Renal pelvis (tissue), 4 donors: ENCODE measurements around the gene ZDHHC16. TPM values are rescaled to one million over a fixed set of nuclear protein-coding genes. Genes with fewer than 3 reads are reported as not detected.

Source experiments
- DNase-seq: peaks from one replicate; pipeline ENCODE4 v3.0.0-alpha.2; 2013
- polyA plus RNA-seq, 3 donors: library from polyadenylated mRNA; unstranded; fragments of 120-200 nt; gene quantifications; one replicate each; pipeline ENCODE4 v1.2.1, GENCODE V29; 2013; ENCODE audit not compliant: insufficient read length in 3 of 3

ZDHHC16 gene
- polyA plus RNA-seq, 3 donors: 40.5 to 43.1 (median 40.7) TPM

- no peak for DNase-seq
These were observed 19.0 kb upstream of the ZDHHC16 start for GRCh38 chr10:97426776-97427570.

GRCh38 chr10:97427571-97428179 lies 18.3 kb upstream of the ZDHHC16 start:
- DNase-seq: no peak

DNA sequence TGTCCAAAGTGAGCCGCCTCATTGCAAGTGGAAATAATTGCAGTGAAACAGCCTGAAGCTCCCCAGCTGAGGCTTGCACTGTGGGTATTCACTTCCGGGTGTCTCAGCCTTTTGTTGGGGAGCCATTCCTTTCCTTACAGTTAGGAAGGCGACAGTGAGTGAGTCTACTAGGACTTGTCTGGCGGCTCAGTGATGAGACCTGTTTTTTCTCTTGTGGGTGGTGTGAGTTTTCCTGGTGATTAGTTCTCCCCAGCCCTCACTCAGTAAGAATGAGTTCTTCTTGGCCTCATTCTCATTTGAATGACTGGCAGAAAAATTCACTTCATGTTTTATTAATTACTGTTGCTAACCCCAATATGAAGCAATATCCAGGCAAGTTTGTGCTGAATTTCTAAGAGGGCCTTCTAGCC lies 17.4 kb upstream of the ZDHHC16 start:
- no peak for DNase-seq

- DNase-seq: no peak
These were observed 11.9 kb upstream of the ZDHHC16 start for GRCh38 chr10:97434055-97434454.

DNA sequence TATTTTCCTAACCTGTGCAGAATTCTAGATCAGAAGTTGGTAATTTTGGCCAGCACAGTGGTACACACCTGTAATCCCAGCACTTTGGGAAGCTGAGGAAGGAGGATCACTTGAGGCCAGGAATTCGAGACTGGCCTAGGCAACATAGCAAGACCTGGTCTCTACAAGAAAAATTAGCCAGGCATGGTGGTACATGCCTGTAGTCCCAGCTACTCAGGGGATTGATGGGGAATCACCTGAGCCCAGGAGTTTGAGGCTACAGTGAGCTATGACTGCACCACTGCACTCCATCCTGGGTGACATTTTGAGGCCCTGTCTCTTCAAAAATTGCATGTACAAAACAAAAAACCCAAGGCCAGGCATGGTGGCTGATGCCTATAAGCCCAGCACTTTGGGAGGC lies 11.4 kb upstream of the ZDHHC16 start:
- DNase-seq: no peak

DNA sequence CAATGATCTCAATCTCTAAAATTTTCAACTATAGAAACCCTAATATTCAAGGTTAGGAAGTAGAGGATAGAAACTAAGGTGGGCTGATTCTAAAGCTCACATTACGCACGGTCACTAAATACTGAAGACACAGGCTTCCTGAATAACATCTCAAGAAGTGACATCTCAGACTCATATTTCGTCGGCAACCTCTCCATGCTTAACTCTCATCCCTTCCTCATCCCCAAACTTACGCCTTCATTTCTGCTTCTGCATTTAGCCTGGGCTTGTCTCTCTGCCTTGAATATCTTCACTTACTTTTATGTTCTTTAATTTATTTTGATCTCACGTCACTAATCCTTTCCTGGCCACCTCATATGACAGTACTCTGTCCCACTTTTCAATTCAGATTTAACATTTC lies 10.8 kb upstream of the ZDHHC16 start:
- no peak for DNase-seq

GRCh38 chr10:97442277-97442676 lies 3.7 kb upstream of the ZDHHC16 start:
- no peak for DNase-seq

DNA sequence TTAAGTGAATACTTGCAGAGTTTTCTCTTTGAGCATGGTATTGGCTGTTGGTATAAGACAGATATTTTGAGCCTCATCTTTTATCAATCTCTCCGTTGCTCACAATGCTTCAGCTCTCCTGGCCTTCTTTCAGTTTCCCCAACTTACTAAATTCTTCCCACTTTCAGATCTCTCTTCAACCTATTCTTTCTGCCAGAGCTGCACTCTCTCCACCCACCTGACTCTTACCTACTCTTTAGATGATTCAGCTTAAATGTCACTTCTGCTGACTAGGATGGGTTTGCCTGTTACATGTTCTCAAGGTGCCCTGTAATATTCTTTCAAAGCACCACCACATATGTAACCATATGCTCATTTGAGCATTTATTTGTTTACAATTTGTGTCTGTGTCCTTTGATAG lies 1.8 kb upstream of the ZDHHC16 start:
- no peak for DNase-seq

- DNase-seq: no peak
These were observed 636 bp upstream of the ZDHHC16 start for GRCh38 chr10:97445357-97445721.

GRCh38 chr10:97450828-97451227 lies 4.9 kb downstream of the ZDHHC16 start:
- no peak for DNase-seq

DNA sequence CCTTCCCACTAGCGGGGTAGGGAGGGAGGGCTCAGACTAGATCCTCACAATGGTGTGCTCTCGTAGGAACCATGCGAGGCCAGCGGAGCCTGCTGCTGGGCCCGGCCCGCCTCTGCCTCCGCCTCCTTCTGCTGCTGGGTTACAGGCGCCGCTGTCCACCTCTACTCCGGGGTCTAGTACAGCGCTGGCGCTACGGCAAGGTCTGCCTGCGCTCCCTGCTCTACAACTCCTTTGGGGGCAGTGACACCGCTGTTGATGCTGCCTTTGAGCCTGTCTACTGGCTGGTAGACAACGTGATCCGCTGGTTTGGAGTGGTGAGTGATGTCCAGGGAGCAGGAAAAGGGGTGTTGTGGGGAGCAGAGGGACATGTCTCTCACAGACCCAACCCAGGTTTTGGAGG lies 5.6 kb downstream of the ZDHHC16 start:
- no peak for DNase-seq

DNA sequence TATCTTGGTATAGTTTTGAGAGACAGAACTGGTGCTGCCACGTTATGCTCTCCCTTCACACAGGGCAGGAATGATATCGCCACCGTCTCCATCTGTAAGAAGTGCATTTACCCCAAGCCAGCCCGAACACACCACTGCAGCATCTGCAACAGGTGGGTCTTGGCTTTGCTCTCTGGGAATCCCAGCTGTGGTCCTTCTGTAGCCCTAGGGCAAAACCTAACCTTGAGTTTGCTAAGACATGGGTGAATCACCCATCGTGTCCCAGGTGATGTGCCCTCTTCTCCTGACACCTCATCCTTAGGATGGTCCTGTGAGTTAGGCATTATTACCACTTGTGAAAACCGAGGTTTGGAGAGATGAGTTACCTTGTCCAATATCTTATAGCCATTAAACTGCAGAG lies 6.4 kb downstream of the ZDHHC16 start:
- no peak for DNase-seq

GRCh38 chr10:97454330-97455036 lies 8.5 kb downstream of the ZDHHC16 start:
- DNase-seq: no peak

- DNase-seq: no peak
These were observed 10.2 kb downstream of the ZDHHC16 start for GRCh38 chr10:97456034-97456685.

GRCh38 chr10:97456686-97457065 lies 10.7 kb downstream of the ZDHHC16 start:
- DNase-seq: no peak

- no peak for DNase-seq
These were observed 13.1 kb downstream of the ZDHHC16 start for GRCh38 chr10:97459111-97459510.

DNA sequence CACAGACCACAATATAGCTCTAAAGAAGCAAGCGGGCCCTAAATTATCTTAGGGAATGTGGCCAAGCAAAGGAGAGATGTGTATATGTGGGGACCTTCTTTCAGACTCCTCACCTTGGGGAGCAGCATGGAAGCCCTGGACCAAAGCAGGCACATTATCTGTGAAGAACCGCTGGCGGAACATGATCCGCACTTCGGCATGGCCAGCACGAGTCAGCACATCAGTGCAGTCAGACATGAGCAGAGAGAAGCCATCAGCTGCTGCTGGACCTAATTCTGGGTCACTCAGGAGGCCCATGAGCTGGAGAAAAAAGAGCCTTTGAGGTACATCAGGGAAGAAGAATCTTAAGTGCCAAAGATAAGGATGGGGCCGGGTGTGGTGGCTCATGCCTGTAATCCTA lies 14.0 kb downstream of the ZDHHC16 start:
- no peak for DNase-seq

GRCh38 chr10:97462309-97462708 lies 16.3 kb downstream of the ZDHHC16 start:
- DNase-seq: no peak

DNA sequence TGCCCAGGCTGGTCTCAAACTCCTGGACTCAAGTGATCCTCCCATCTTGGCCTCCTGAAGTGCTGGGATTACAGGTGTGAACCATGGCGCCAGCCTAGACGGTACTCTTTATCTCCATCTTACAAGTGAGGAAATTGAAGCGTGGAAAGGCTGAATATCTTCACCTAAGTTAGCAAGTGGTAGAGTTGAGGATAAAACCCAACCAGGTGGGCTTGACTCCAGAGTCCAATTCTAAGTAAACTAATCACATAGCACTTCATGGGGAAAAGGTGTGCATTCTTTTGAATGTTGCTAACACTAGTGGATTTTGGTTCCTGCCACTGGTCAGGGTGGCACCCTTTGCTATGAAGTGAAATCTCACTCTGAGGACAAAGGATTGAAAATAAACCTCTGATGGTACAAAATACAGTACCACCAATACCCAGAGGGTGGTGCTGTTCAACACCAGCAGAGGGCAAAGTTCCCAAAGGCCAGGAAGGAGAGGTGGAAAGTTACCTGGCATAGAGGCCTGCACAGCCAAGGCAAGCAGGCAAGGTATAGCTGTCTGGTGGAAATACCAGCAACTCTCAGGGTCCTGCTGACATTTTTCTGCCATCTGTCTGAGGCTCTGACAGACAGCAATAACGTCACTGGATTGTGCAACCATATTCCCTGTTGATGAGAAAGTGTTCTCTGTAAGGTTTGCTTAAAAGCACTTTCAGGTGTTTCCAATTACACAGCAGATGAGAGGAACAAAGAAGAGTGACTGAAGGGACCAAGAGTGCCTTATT lies 17.6 kb downstream of the ZDHHC16 start:
- DNase-seq: peak; percentile 50

GRCh38 chr10:97464226-97464625 lies 18.3 kb downstream of the ZDHHC16 start:
- no peak for DNase-seq

GRCh38 chr10:97465982-97466381 lies 20.0 kb downstream of the ZDHHC16 start:
- DNase-seq: no peak

DNA sequence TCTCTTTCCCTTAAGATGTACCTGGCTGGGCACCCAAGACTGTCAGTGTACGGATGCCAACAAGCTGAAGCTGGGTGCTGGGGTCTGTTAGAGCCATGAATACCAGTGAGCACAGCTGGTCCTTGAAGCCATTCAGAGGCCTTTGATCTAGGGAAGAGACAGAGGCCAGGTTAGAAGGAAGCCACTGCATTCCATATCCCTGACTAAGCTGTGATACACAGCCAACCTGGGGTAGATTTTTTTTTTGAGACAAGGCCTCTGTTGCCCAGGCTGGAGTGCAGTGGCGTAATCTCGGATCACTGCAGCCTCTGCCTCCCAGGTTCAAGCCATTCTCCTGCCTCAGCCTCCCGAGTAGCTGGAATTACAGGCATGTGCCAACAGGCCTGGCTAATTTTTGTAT lies 20.8 kb downstream of the ZDHHC16 start:
- no peak for DNase-seq
